PC-9 (cell line): Measurements from ENCODE around the gene KTI12.

Experiments
- CTCF ChIP-seq: fragments of 200-600 bp; sonication (generic); conservative IDR thresholded peaks from 2 replicates; pipeline ENCODE4 v1.6.1; 2017; ENCODE audit warnings: mixed run types, antibody characterized with exemption, mild to moderate bottlenecking, moderate library complexity
- EZH2 ChIP-seq: fragments of 200-600 bp; sonication (generic); IDR thresholded peaks from 2 replicates; pipeline ENCODE4 v1.8.0; 2017; ENCODE audit warnings: antibody characterized with exemption, low read depth

GRCh38 chr1:52060822-52061221 is 27.2 kb upstream of the KTI12 start:
- TF ChIP-seq CTCF (no peak), EZH2 (no peak)
